Peyer's patch (tissue), 4 donors: ENCODE measurements around the gene RPL13A.

Source experiments
- CTCF ChIP-seq, 6 experiments: fragments of 450-650 bp in 4 of 6; fragments of 200-600 bp in 2 of 6; sonication (generic) in 1 of 6; IDR thresholded peaks; one replicate each; pipeline ENCODE4 v1.5.1; 2017 to 2019; ENCODE audit warnings: antibody characterized with exemption in 6 of 6, mild to moderate bottlenecking in 3 of 6, moderate library complexity in 1 of 6
- POLR2A ChIP-seq, 2 donors: fragments of 450-650 bp; IDR thresholded peaks; one replicate each; pipeline ENCODE4 v1.5.1; 2017; ENCODE audit warnings: antibody characterized with exemption in 2 of 2, mild to moderate bottlenecking in 2 of 2, moderate library complexity in 2 of 2

GRCh38 chr19:49441960-49442350 lies 45.5 kb upstream of the RPL13A start:
- TF ChIP-seq CTCF (IDR thresholded peaks at IDR 0.05) (no peak), POLR2A (IDR thresholded peaks at IDR 0.05) (no peak)
